HUES64 (cell line): Measurements from ENCODE around the gene CACNA1C.

ENCODE experiments used
- H3K27ac ChIP-seq: 2 replicates; pipeline ENCODE4 v1.7.0; 2013; ENCODE audit warnings: low read depth, low read length, inconsistent platforms
- H3K27me3 ChIP-seq: 2 replicates; pipeline ENCODE4 v1.6.1; 2013; ENCODE audit warnings: mild to moderate bottlenecking, low read length; ENCODE audit not compliant: insufficient read depth
- H3K36me3 ChIP-seq: 2 replicates; pipeline ENCODE4 v1.6.1; 2013; ENCODE audit warnings: mild to moderate bottlenecking, low read length; ENCODE audit not compliant: insufficient read depth
- H3K4me1 ChIP-seq: 2 replicates; pipeline ENCODE4 v1.6.1; 2013; ENCODE audit warnings: mild to moderate bottlenecking, low read length, moderate library complexity; ENCODE audit not compliant: insufficient read depth
- H3K4me3 ChIP-seq: 2 replicates; pipeline ENCODE4 v1.5.1; 2013; ENCODE audit warnings: mild to moderate bottlenecking, low read length, moderate library complexity
- H3K9ac ChIP-seq: 2 replicates; pipeline ENCODE4 v1.6.1; 2013; ENCODE audit warnings: mild to moderate bottlenecking, low read depth, low read length
- H3K9me3 ChIP-seq: 2 replicates; pipeline ENCODE4 v1.6.1; 2013; ENCODE audit warnings: low read depth, low read length; ENCODE audit not compliant: insufficient read depth
- WGBS: fragments of 150-250, 120-280 bp; methylation state at CpG from one replicate; pipeline ENCODE4 v1.1.7; 2013; ENCODE audit warnings: missing lambda C conversion rate; 5-methylcytosine and 5-hydroxymethylcytosine counted together

The CACNA1C gene

DNA sequence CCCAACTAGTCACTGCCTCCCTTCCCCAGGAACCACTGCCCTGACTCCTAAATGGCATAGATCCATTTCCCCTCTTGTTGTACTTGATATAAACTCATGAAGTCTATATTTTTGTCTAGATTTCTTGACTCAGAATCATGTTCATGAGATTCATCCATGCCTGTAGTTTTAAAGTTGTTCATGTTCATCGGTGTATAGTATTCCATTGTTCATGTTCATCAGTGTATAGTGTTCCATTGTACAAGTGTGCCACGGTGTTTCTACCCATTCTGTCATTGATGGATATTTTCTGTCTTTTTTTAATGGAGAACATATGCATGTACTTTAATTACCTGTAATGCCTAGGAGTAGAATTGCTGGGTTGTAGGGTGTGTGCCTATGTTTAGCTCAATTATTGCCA, 261.7 kb downstream of the CACNA1C start:
- Histone ChIP-seq H3K9me3 (no peaks in the 10 kb centered on the region), H3K27ac (no peak overlapping the region), H3K9ac (no peak overlapping the region), H3K4me3 (no peak overlapping the region), H3K36me3 (no peaks in the 10 kb centered on the region), H3K27me3 (no peaks in the 10 kb centered on the region), H3K4me1 (no peaks in the 10 kb centered on the region)
- WGBS, result 96% methylated on average over 2 of the region's 2 CpGs

DNA sequence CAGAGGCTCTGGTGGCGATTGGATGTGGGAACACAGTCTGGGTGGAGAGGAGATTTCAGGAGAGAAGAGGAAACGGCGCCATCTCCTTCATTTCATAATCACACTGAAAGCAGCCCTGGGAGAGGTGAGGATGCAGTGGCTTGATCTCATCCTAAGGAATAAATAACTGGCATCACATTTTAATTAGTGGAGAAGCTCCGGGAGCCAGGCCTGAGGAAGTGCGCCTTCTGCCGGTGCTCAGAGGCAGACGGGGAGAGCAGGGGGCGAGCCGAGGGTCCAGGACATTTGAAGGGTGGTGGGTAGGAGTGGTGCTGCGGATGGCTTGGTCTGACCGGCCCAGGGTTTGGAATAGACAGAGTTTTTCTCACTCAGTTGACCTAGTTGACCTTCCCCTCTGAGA, 265.0 kb downstream of the CACNA1C start:
- Histone ChIP-seq H3K4me3 (no peak overlapping the region), H3K4me1 (peaks cover 5% of the 10 kb centered on the region; the same call in 1 of the 2 replicates), H3K36me3 (no peaks in the 10 kb centered on the region), H3K9ac (no peak overlapping the region), H3K9me3 (no peaks in the 10 kb centered on the region), H3K27ac (no peak overlapping the region), H3K27me3 (no peaks in the 10 kb centered on the region)
- 71% methylated on average over 9 of the region's 11 CpGs for WGBS

DNA sequence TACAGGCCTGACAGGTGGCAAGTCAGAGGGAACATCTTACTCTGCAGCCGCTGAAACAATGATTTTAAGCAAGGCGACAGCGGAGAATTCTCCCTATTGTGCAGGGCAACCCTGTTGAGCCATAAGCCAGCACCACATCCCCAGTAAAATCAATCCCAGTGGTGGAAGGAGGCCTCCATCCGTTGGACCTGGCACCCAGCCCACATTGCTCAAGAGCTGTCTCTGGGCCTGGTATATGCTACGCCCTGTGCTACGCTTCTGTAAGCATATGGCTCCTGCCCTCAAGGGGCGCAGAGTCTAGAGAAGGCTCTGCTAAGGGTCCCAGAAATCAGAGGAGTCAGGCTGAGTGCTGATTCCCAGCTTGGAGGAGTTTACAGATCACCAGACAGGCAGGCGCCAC, 265.5 kb downstream of the CACNA1C start:
- Histone ChIP-seq H3K36me3 (no peaks in the 10 kb centered on the region), H3K9me3 (no peaks in the 10 kb centered on the region), H3K27ac (no peak overlapping the region), H3K27me3 (no peaks in the 10 kb centered on the region), H3K4me3 (no peak overlapping the region), H3K4me1 (peaks cover 5% of the 10 kb centered on the region; the same call in 1 of the 2 replicates), H3K9ac (no peak overlapping the region)
- 92% methylated on average over 8 of the region's 8 CpGs for WGBS

DNA sequence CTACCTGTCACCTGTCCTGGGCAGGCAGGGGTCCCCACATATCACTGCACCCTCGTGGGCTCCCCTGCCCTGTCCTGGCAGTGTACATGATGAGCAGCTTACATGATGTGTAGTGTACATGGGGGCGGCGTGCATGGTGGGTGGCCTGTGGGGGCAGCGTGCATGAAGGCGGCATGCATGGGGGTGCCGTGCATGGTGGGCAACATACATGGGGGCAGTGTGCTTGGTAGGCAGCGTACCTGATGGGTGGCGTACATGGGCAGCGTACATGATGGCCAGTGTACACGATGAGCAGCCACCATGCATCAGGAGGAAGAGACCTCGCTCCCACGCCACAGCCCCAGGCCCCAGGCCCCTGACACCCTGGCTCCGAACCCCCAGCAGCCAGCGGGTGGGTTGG, 266.3 kb downstream of the CACNA1C start:
- Histone ChIP-seq H3K9ac (no peak overlapping the region), H3K27me3 (no peaks in the 10 kb centered on the region)

DNA sequence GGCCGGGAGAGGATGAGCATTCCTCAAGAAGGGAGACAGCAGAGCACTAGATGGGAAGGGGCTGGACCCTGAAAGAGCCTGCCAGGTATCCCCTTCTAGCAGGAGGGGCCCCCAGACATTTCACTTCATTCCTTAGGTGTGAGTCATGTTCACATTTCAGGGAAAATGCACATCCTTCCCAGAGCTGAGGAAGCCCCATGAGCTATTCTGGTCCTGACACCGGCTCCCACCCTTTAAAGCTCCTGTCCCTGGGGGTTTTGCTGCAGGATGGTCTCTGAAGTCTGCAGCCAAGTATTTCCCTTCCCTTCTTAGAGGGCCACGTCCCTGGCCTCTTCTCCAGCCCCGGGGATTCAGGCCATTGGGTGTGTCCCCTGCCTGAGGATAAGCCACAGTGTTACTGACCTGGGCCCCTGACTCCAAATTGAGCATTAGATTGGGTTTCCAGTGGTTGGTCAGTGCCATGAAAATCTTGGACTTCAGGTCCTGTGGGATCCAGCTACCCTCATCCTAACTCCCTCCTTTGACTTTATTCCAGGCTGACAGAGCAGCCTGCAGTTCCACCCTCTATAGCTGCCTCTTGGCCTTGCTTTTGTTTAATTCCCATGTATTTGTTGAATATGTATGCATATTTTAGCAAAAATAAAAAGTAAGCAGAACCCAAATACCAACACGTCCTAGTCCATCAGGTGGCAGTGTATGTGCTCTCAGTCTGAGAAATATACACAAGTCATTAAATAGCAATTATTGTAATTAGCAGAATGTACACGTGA, 267.1 kb downstream of the CACNA1C start:
- H3K27ac ChIP-seq, result no peak overlapping the region
- H3K36me3 ChIP-seq, result no peaks in the 10 kb centered on the region
- H3K9ac ChIP-seq, result no peak overlapping the region
- H3K9me3 ChIP-seq, result no peaks in the 10 kb centered on the region
- H3K4me1 ChIP-seq, result peaks cover 5% of the 10 kb centered on the region; the same call in 1 of the 2 replicates
- H3K27me3 ChIP-seq, result no peaks in the 10 kb centered on the region
- no peak overlapping the region for H3K4me3 ChIP-seq
- 79% methylated on average over 4 of the region's 6 CpGs for WGBS

More for the DNA sequence above, 266.3 kb downstream of the CACNA1C start:
- H3K9me3 ChIP-seq, result no peaks in the 10 kb centered on the region
- no peaks in the 10 kb centered on the region for H3K36me3 ChIP-seq
- H3K4me1 ChIP-seq, result peaks cover 5% of the 10 kb centered on the region; the same call in 1 of the 2 replicates
- no peak overlapping the region for H3K4me3 ChIP-seq
- 96% methylated on average over 14 of the region's 14 CpGs for WGBS
- no peak overlapping the region for H3K27ac ChIP-seq

DNA sequence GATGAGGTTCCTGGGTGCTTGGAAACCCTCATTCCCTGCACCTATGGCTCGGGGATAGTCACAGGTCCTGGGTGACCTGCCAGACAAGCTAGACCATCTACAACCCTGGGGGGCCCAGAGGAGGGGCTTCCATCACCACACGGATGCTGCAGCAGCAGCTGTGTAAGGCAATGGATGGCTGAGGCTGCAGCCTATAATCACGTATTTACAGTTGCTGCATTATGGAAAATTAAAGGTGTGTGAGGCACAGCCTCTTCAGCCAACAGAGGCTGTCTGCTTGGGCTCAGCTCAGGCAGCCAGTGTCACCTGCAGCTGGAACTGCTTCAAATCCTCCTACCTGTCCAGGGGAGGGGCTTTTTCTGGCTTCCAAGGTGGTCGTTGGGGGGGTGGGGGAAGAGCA, 268.1 kb downstream of the CACNA1C start:
- H3K4me1 ChIP-seq, result peaks cover 5% of the 10 kb centered on the region; the same call in 1 of the 2 replicates
- H3K27me3 ChIP-seq, result no peaks in the 10 kb centered on the region
- WGBS, result 93% methylated on average over 4 of the region's 4 CpGs

DNA sequence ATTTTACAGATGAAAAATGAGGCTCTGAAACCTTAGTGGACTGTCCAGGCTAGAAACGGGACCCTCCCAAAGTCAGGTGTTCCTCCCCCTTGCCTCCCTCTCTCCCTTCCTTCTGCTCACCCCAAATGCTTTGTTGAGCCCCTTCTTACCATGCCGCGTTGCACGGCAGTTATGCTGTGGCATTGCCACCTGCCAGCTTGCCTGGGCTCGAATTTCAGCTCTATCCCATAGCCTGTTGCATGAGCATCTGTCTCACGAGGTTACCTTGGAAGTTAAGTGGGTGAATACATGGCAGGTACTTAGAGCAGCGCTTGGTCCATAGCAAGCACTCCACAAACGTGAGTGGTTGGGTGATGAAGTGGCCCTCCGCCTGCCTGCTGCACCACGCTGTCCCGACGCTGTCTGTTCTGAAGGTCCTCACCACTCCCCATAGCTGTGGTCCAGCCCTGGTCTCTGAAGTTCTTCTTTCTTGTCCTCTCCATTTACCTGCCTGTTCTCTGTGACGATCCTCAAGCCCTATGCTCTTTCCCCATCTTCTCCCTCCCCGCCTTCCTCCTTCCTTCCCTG, 269.9 kb downstream of the CACNA1C start:
- H3K27me3 ChIP-seq, result no peaks in the 10 kb centered on the region
- 90% methylated on average over 14 of the region's 14 CpGs for WGBS

More for the DNA sequence above, 268.1 kb downstream of the CACNA1C start:
- H3K4me3 ChIP-seq, result no peak overlapping the region
- no peaks in the 10 kb centered on the region for H3K9me3 ChIP-seq
- no peak overlapping the region for H3K9ac ChIP-seq
- no peak overlapping the region for H3K27ac ChIP-seq
- H3K36me3 ChIP-seq, result no peaks in the 10 kb centered on the region

DNA sequence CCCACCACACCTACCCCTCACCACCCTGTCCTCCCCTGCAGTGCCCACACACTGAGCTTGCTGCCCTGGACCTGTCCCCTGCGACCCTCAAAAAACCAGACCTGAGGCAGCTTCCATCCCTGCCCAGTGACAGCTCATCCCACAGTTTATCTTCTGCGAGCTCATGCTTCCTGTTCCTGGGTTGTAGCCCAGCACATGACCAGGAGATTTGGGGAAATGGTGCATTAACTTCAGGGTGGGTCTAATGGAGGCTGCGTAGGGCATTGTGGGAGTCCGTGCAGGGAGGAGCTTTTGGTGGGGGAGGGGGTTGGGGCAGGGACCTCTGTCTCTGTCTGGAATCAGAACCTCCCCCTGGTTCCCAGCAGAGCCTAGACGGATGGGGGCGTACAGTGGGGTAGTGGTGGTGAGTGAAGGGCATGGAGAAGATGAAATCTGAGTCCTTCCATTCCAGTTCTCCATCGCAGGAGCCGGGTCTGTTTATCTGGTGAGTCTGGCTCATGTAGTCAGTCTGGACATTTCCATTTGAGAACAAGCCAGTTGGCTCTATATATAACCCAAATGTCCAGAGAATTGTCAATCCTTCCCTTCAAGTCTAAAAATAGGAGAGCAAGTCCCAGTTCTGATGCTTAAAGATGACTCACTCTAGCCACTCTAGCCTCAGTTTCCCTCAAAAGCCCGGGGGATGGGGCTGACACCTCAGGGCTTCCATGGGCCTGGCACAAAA, 270.9 kb downstream of the CACNA1C start:
- Histone ChIP-seq H3K27me3 (no peaks in the 10 kb centered on the region), H3K4me3 (no peak overlapping the region), H3K27ac (no peak overlapping the region), H3K36me3 (no peaks in the 10 kb centered on the region), H3K9ac (no peak overlapping the region), H3K4me1 (peaks cover 5% of the 10 kb centered on the region; the same call in 1 of the 2 replicates), H3K9me3 (no peaks in the 10 kb centered on the region)
- WGBS, result 90% methylated on average over 9 of the region's 9 CpGs

More for the DNA sequence above, 269.9 kb downstream of the CACNA1C start:
- Histone ChIP-seq H3K4me3 (no peak overlapping the region), H3K4me1 (peaks cover 5% of the 10 kb centered on the region; the same call in 1 of the 2 replicates), H3K9me3 (no peaks in the 10 kb centered on the region), H3K9ac (no peak overlapping the region), H3K36me3 (no peaks in the 10 kb centered on the region), H3K27ac (no peak overlapping the region)

DNA sequence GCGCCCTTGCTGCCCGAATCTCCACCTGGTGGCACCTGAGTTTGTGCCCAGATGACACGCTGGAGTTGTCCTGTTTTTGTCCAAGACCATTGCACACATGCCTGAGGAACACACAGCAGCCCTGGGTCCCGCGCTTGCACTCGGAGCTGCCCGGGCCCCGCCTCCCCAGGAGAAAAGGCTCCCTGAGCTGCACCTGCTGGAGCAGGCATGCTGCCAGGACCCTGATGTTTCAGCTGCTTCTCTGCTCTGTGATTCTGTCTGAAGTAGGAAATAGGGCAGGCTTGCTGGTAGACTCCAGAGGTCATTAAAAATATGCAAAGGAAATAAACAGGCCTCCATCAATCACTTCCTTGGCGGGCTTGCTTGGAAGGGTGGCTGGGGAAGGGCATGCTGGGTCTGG, 271.6 kb downstream of the CACNA1C start:
- H3K36me3 ChIP-seq, result no peaks in the 10 kb centered on the region
- no peaks in the 10 kb centered on the region for H3K27me3 ChIP-seq
- H3K9me3 ChIP-seq, result no peaks in the 10 kb centered on the region
- no peak overlapping the region for H3K9ac ChIP-seq
- no peak overlapping the region for H3K27ac ChIP-seq
- peaks cover 5% of the 10 kb centered on the region; the same call in 1 of the 2 replicates for H3K4me1 ChIP-seq
- WGBS, result 94% methylated on average over 9 of the region's 9 CpGs
- H3K4me3 ChIP-seq, result no peak overlapping the region

DNA sequence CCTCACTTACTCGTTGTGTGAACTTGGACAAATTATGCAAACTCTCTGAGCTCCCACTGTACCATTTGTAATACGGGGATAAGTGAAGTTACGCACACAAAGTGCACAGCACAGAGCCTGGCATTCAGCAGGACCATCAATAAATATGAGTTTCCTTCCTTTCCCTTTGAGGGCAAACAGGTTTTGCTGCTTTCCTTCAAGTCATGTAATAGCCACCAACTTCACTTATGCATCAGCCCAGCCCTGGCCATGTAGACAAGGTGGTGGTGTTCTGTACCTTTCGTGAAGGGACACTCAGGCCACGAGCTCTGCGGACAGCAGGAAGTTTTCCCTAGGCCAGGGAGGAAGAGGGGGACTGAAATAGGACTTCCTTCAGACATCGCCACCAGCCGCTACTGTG, 272.7 kb downstream of the CACNA1C start:
- Histone ChIP-seq H3K4me1 (no peaks in the 10 kb centered on the region), H3K9me3 (no peaks in the 10 kb centered on the region), H3K27me3 (no peaks in the 10 kb centered on the region), H3K27ac (no peak overlapping the region), H3K9ac (no peak overlapping the region), H3K4me3 (no peak overlapping the region), H3K36me3 (no peaks in the 10 kb centered on the region)
- WGBS, result 94% methylated on average over 8 of the region's 8 CpGs

DNA sequence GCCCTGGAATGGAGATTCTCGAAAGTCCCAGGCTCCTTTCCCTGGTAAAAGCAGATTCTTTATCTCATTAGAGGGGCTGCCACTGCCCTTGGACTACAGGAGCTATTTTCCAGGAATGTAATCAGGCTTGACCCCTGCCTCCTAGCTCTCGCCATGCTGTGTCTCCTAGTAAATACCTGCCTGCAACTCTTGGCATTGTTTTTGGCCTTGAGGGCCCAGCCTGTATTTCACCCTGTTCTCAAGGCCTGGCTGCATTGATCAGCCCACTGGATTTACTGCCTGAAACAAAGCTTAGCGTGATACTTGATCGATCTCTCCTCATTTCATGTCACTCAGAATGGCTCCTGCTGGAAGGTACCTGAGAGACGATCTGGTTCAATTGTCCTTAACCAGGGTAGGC, 273.7 kb downstream of the CACNA1C start:
- Histone ChIP-seq H3K36me3 (no peaks in the 10 kb centered on the region), H3K9ac (no peak overlapping the region), H3K4me3 (no peak overlapping the region), H3K9me3 (no peaks in the 10 kb centered on the region), H3K4me1 (no peaks in the 10 kb centered on the region), H3K27me3 (no peaks in the 10 kb centered on the region), H3K27ac (no peak overlapping the region)
- 94% methylated on average over 5 of the region's 5 CpGs for WGBS
